Measurements from ENCODE around the gene SYNDIG1. TPM values are rescaled to one million over a fixed set of nuclear protein-coding genes. Genes with fewer than 3 reads are reported as not detected.

SYNDIG1 gene
- total RNA-seq, 4 donors from 2014 or later, result 0.20 to 1.3 (median 0.66) TPM; not detected in 1

GRCh38 chr20:24546232-24546892 is 76.9 kb downstream of the SYNDIG1 start:
- in situ Hi-C loops (cut with MboI; ENCODE audit: low sequenced_read_pairs in 4 of 4), result loop anchor here in 1 of 4 donors (25.0 kb wide), 1 partner anchor 234 kb away; no protein-coding TSS in a partner anchor
- H3K27me3 ChIP-seq, result no peaks in the 10 kb centered on the region
- H3K4me3 ChIP-seq, result no peak overlapping the region
- intact Hi-C loops (cut with DNase I; ENCODE audit: low total_unique reads), result loop anchor here (5.0 kb wide), 1 partner anchor 474 kb away; no protein-coding TSS in a partner anchor
- TF ChIP-seq POLR2A (IDR thresholded peaks at IDR 0.05), result no peak
- TF ChIP-seq, protein P1, sequence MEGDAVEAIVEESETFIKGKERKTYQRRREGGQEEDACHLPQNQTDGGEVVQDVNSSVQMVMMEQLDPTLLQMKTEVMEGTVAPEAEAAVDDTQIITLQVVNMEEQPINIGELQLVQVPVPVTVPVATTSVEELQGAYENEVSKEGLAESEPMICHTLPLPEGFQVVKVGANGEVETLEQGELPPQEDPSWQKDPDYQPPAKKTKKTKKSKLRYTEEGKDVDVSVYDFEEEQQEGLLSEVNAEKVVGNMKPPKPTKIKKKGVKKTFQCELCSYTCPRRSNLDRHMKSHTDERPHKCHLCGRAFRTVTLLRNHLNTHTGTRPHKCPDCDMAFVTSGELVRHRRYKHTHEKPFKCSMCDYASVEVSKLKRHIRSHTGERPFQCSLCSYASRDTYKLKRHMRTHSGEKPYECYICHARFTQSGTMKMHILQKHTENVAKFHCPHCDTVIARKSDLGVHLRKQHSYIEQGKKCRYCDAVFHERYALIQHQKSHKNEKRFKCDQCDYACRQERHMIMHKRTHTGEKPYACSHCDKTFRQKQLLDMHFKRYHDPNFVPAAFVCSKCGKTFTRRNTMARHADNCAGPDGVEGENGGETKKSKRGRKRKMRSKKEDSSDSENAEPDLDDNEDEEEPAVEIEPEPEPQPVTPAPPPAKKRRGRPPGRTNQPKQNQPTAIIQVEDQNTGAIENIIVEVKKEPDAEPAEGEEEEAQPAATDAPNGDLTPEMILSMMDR (IDR thresholded peaks at IDR 0.05 in 4 of 5, conservative IDR thresholded peaks at IDR 0.05 in 1 of 5), result no peak
- no peaks in the 10 kb centered on the region for H3K36me3 ChIP-seq
- H3K9me3 ChIP-seq, result no peaks in the 10 kb centered on the region
- H3K4me1 ChIP-seq, result no peaks in the 10 kb centered on the region
- H3K27ac ChIP-seq, result no peak overlapping the region
- DNase-seq (no peak), ATAC-seq (no peak)

DNA sequence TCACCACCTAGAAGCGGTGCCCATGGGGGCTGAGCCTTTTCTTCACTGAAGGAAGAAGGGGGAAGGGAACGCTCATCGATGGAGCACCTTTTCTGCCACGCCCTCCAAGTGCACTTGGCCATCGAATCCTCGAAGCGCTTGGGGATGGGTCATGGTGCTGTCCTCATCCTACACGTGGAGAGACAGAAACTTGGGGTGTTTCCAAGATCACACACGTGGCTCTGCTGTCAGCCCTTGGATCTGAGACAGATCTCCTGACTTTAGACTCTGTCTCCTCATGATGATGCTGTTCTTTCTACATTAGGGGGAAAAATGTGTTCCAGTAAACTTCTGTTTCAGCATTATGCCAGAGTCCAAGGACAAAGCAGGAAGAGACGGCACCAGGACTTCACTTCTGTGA is 78.5 kb downstream of the SYNDIG1 start:
- no peaks in the 10 kb centered on the region for H3K27me3 ChIP-seq
- H3K4me3 ChIP-seq, result no peak overlapping the region
- no peaks in the 10 kb centered on the region for H3K36me3 ChIP-seq
- DNase-seq (no peak), ATAC-seq (no peak)
- no peak for TF ChIP-seq POLR2A (IDR thresholded peaks at IDR 0.05)
- TF ChIP-seq, protein P1 (IDR thresholded peaks at IDR 0.05 in 4 of 5, conservative IDR thresholded peaks at IDR 0.05 in 1 of 5), result no peak
- no peak overlapping the region for H3K27ac ChIP-seq
- intact Hi-C loops (cut with DNase I; ENCODE audit: low total_unique reads), result loop anchor here (5.0 kb wide), 1 partner anchor 476 kb away; no protein-coding TSS in a partner anchor
- in situ Hi-C loops (cut with MboI; ENCODE audit: low sequenced_read_pairs in 4 of 4), result loop anchor here in 1 of 4 donors (25.0 kb wide), 1 partner anchor 236 kb away; no protein-coding TSS in a partner anchor
- H3K9me3 ChIP-seq, result no peaks in the 10 kb centered on the region
- H3K4me1 ChIP-seq, result no peaks in the 10 kb centered on the region

DNA sequence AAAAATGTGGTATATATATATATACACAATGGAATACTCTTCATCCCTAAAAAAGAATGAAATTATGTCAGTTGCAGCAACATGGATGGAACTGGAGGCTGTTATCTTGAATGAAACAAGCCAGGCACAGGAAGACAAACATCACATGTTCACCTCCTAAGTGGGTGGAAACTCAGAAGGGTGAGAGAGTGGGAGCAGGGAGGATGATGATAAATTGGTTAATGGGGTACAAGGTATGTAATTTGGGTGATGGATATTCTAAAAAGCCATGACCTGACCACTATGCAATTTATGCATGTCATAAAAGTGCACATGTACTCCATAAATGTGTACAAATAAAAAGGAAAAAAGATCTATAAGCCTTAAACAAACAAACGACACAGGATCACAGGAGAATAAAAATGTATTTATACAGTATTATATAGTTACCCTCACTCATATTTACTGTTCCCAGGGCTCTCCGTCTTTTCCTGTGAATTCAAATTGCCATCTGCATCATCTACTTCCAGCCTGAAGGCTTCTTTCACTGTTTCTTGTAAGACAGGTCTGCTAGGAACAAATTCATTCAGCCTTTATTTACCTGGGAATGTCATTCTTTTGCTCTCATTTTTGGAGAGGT is 89.8 kb downstream of the SYNDIG1 start:
- no peaks in the 10 kb centered on the region for H3K27me3 ChIP-seq
- H3K36me3 ChIP-seq, result no peaks in the 10 kb centered on the region
- no peak overlapping the region for H3K4me3 ChIP-seq
- ATAC-seq (no peak), DNase-seq (no peak)
- in situ Hi-C loops (cut with MboI; ENCODE audit: low sequenced_read_pairs in 4 of 4), result loop anchor here in 1 of 4 donors (25.0 kb wide), 1 partner anchor 103 kb away; no protein-coding TSS in a partner anchor
- no peaks in the 10 kb centered on the region for H3K4me1 ChIP-seq
- H3K27ac ChIP-seq, result no peak overlapping the region
- TF ChIP-seq POLR2A (IDR thresholded peaks at IDR 0.05), result no peak
- TF ChIP-seq, protein P1 (IDR thresholded peaks at IDR 0.05 in 4 of 5, conservative IDR thresholded peaks at IDR 0.05 in 1 of 5), result no peak
- intact Hi-C loops (cut with DNase I; ENCODE audit: low total_unique reads), result no loop called here
- no peaks in the 10 kb centered on the region for H3K9me3 ChIP-seq

DNA sequence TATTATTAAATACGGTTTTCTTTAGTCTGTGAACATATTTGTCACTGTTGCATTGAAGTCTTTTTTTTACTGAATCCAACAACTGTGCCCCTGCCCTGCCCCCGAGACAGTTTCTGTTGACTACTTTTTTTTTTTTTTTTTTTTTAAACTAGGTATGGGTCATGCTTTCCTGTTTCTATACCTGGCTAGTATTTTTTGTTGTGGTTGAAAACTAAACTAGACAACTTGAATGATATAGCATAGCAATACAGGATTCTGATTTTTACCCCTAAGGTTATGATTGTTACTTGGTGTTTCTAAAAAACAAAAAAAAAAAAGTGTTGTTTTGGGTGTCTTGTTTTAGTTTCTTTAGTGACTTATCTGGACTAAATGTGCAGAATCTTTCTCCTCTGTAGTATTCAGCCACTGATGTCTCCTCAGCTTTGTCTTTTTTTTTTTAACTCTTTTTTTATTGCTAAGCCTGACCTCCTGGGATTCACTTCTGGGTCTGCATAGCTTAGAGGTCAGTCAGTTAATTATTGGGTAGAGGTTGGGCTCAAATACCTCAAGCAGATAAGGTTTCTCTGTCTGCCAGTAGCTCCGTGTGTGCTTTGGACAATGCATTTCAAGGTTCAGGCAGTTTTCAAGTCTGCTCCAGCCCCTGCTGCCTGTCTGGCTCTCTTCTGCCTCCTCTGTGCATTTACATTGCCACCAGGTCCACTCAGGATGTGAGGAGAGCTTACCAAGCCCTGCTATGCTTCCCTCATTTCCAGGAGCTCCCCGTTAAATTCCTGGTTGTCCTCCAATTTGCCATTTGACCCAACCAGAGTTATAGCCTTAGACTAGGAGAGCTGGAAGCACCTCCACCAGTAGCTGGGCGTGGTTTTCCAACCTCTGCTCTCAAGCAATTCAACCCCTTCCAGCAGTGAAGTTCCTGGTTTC is 91.4 kb downstream of the SYNDIG1 start:
- no peak for DNase-seq
- no peaks in the 10 kb centered on the region for H3K4me1 ChIP-seq
- H3K36me3 ChIP-seq, result no peaks in the 10 kb centered on the region
- no peak overlapping the region for H3K4me3 ChIP-seq
- no peak for TF ChIP-seq POLR2A (IDR thresholded peaks at IDR 0.05)
- TF ChIP-seq, protein P1 (IDR thresholded peaks at IDR 0.05 in 4 of 5, conservative IDR thresholded peaks at IDR 0.05 in 1 of 5), result no peak
- H3K9me3 ChIP-seq, result no peaks in the 10 kb centered on the region
- no peak overlapping the region for H3K27ac ChIP-seq
- in situ Hi-C loops (cut with MboI; ENCODE audit: low sequenced_read_pairs in 4 of 4), result loop anchor here in 1 of 4 donors (25.0 kb wide), 1 partner anchor 101 kb away; no protein-coding TSS in a partner anchor
- no peaks in the 10 kb centered on the region for H3K27me3 ChIP-seq
- intact Hi-C loops (cut with DNase I; ENCODE audit: low total_unique reads), result no loop called here
- ATAC-seq, result no peak

Measured in gastrocnemius medialis (tissue), 4 donors.